Small intestine (tissue), 7 donors: ENCODE results near the gene FXR2. TPM values are rescaled to one million over a fixed set of nuclear protein-coding genes. Genes with fewer than 3 reads are reported as not detected.
"Not testable (repeated sequence)": the region's sequence is repeated elsewhere in the genome, so short reads cannot be mapped to it uniquely, and the experiment has no call there.

ENCODE experiments used
- DNase-seq, 2 donors: peaks; one replicate each; pipeline versions ENCODE4 v3.0.0 to v3.0.0-alpha.2; 2013
- FAIRE-seq: peaks from 2 replicates; lab custom pipeline; 2012; peaks lifted over from hg19 to GRCh38; lab: Jason Lieb, UNC
- H3K27ac ChIP-seq, 3 donors: one replicate each; pipeline ENCODE4 v1.5.1; 2013; ENCODE audit warnings: low read length in 2 of 3, mild to moderate bottlenecking in 2 of 3, control low read depth in 1 of 3, inconsistent platforms in 1 of 3, low read depth in 1 of 3, moderate library complexity in 1 of 3
- H3K27me3 ChIP-seq, 3 donors: one replicate each; pipeline ENCODE4 v1.6.1; 2013; ENCODE audit warnings: low read length in 3 of 3, inconsistent platforms in 1 of 3; ENCODE audit not compliant: control insufficient read depth in 3 of 3, insufficient read depth in 3 of 3
- H3K36me3 ChIP-seq, 3 donors: one replicate each; pipeline ENCODE4 v1.6.1; 2013; ENCODE audit warnings: low read length in 3 of 3, inconsistent platforms in 1 of 3, low read depth in 1 of 3, mild to moderate bottlenecking in 1 of 3, moderate library complexity in 1 of 3; ENCODE audit not compliant: control insufficient read depth in 3 of 3, insufficient read depth in 2 of 3
- H3K4me1 ChIP-seq, 3 donors: one replicate each; pipeline ENCODE4 v1.6.1; 2013; ENCODE audit warnings: low read length in 2 of 3, inconsistent platforms in 1 of 3, low read depth in 1 of 3, mild to moderate bottlenecking in 1 of 3, moderate library complexity in 1 of 3; ENCODE audit not compliant: control insufficient read depth in 3 of 3, insufficient read depth in 2 of 3
- H3K4me3 ChIP-seq, 3 donors: one replicate each; pipeline ENCODE4 v1.5.1; 2013; ENCODE audit warnings: low read length in 3 of 3, control low read depth in 1 of 3, inconsistent platforms in 1 of 3, low read depth in 1 of 3, mild to moderate bottlenecking in 1 of 3, moderate library complexity in 1 of 3
- H3K9me3 ChIP-seq, 2 donors: one replicate each; pipeline ENCODE4 v1.6.1; 2013; ENCODE audit warnings: low read depth in 1 of 2, low read length in 1 of 2; ENCODE audit not compliant: control insufficient read depth in 2 of 2, insufficient read depth in 1 of 2
- WGBS, 3 donors: extraction: QIAGEN DNeasy Blood & Tissue Kit; methylation state at CpG; one replicate each; pipeline ENCODE4 v1.1.7; 2013; 5-methylcytosine and 5-hydroxymethylcytosine counted together
- polyA plus RNA-seq, 4 donors: library from polyadenylated mRNA; stranded (reverse) in 3 of 4; unstranded in 1 of 4; fragments of 200-250 nt in 3 of 4; fragments of 120-200 nt in 1 of 4; gene quantifications; one replicate each; pipeline versions ENCODE4 v1.2.1 to v1.2.3, GENCODE V29; 2013
- donor health status: healthy with polysubstance abuse.
- donor health status: control.
- donor health status: control.
- donor health status: Bipolar disorder and iron deficiency.
- donor health status: healthy.

The FXR2 gene
- polyA plus RNA-seq, 4 donors, result 25.1 to 41.1 (median 30.9) TPM

DNA sequence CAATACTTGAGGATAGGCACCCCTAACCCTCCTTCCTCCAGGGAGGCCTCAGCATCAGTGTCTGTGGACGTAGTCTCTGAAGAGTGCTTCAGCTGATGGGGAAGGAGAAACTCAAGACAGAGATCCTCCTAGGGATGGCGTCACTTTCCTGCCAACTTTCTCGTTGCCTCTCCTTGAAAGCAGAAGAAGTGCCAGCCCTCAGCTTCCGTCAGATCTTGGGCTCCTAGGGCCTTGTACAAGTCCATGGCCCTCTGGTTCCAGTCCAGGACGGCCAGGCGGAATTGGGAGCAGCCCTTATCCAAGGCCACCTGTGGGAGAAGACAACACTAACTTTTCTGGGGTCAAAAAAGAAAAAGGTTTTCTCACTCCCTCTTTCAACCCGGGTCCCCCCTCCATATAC, 11.6 kb upstream of the FXR2 start:
- no peak for FAIRE-seq
- peak overlapping the region in 2 of 3 donors; percentile 97 for H3K4me3 ChIP-seq

DNA sequence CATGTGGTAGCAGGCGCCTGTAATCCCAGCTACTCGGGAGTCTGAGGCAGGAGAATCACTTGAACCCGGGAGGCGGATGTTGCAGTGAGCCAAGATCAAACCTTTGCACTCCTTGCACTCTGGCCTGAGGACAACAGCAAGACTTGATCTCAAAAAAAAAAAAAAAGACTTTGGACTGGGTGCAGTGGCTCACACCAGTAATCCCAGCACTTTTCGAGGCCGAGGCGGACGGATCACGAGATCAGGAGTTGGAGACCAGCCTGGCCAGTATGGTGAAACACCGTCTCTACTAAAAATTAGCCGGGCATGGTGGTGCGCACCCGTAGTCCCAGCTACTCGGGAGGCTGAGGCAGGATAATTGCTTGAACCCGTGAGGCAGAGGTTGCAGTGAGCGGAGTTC, 11.1 kb upstream of the FXR2 start:
- not testable (repeated sequence) for H3K27me3 ChIP-seq, FAIRE-seq, H3K9me3 ChIP-seq
- Histone ChIP-seq H3K4me3 (peak overlapping the region in 1 of 3 donors; percentile 97), H3K36me3 (peaks cover 0 to 25% (median 0%) of the 10 kb centered on the region in 3 donors), H3K4me1 (peaks cover 0 to 29% (median 2%) of the 10 kb centered on the region in 3 donors), H3K27ac (peak overlapping the region; percentile 59 to 99 (median 95))
- 44 to 77% (median 61%) methylated on average over 16 of the region's 16 CpGs for WGBS, 3 donors
- peak; percentile 72 to 91 for DNase-seq

More for the DNA sequence above, 11.6 kb upstream of the FXR2 start:
- 68 to 80% (median 69%) methylated on average over 7 of the region's 7 CpGs for WGBS, 3 donors
- H3K27ac ChIP-seq, result peak overlapping the region; percentile 59 to 99 (median 95)
- DNase-seq, result peak in 1 of 2 donors; percentile 35
- no peaks in the 10 kb centered on the region for H3K27me3 ChIP-seq
- no peaks in the 10 kb centered on the region for H3K9me3 ChIP-seq
- H3K4me1 ChIP-seq, result peaks cover 0 to 34% (median 5%) of the 10 kb centered on the region in 3 donors
- peaks cover 0 to 25% (median 0%) of the 10 kb centered on the region in 3 donors for H3K36me3 ChIP-seq

DNA sequence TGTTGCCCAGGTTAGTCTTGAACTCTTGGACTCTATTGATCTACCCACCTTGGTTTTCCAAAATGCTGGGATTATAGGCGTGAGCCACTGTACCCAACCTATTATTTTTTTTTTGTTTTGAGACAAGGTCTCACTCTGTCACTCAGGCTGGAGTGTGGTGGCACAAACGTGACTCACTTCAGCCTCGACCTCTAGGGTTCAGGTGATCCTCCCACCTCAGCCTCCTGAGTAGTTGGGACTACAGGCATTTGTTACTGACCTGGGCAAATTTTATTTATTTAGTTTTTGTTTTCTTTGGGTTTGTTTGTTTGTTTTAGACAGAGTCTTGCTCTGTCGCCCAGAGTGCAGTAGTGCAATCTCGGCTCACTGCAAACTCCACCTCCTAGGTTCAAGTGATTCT, 9.0 kb upstream of the FXR2 start:
- no peaks in the 10 kb centered on the region for H3K9me3 ChIP-seq
- FAIRE-seq (no peak), DNase-seq (no peak)
- no peak overlapping the region for H3K27ac ChIP-seq
- no peaks in the 10 kb centered on the region for H3K27me3 ChIP-seq
- H3K4me1 ChIP-seq, result peaks cover 0 to 11% (median 0%) of the 10 kb centered on the region in 3 donors
- peaks cover 0 to 25% (median 0%) of the 10 kb centered on the region in 3 donors for H3K36me3 ChIP-seq
- WGBS, 3 donors, result 69 to 83% (median 78%) methylated on average over 5 of the region's 5 CpGs
- H3K4me3 ChIP-seq, result no peak overlapping the region

DNA sequence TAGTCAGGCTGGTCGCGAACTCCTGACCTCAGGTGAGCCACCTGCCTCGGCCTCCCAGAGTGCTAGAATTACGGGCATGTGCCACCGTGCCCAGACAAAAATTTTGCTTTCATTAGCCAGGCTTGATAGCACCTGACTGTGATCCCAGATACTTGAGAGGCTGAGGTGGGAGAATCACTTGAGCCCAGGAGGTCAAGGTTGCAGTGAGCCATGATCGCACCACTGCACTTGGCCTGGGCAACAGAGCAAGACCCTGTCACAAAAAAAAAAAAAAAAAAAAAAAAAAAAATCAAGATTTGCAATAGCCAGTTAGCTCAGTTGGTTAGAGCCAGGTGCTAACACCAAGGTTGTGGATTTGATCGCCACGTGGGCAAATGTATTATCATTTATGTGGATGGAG, 6.1 kb upstream of the FXR2 start:
- WGBS, 3 donors, result 81 to 93% (median 86%) methylated on average over 8 of the region's 8 CpGs
- Histone ChIP-seq H3K36me3 (peaks cover 0 to 12% (median 0%) of the 10 kb centered on the region in 3 donors), H3K9me3 (no peaks in the 10 kb centered on the region), H3K4me1 (no peaks in the 10 kb centered on the region), H3K4me3 (no peak overlapping the region), H3K27ac (no peak overlapping the region), H3K27me3 (no peaks in the 10 kb centered on the region)
- FAIRE-seq, result no peak
- no peak for DNase-seq

DNA sequence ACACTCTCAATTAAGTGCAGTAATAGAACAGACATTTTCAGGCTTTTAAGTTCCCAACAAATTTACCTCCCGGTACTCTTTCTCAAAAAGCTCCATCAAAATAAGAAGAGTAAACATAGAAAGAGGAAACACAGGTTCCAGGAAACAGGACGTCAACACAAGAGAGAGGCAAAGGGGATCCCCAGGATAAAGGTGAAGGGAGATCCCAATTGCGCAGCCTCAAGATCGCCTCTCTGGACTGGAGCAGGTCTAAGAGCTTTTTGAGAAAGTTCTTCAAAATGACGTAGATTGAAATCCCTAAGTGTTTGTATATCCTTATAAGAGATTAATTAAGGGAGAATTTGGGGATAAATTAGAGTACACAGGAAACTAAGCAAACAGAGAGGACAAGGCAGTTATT, 3.9 kb upstream of the FXR2 start:
- Histone ChIP-seq H3K4me1 (peaks cover 0 to 3% (median 2%) of the 10 kb centered on the region in 3 donors), H3K36me3 (no peaks in the 10 kb centered on the region), H3K27me3 (no peaks in the 10 kb centered on the region), H3K4me3 (no peak overlapping the region), H3K27ac (no peak overlapping the region), H3K9me3 (no peaks in the 10 kb centered on the region)
- FAIRE-seq (no peak), DNase-seq (no peak)
- WGBS, 3 donors, result 72 to 74% (median 74%) methylated on average over 5 of the region's 5 CpGs

DNA sequence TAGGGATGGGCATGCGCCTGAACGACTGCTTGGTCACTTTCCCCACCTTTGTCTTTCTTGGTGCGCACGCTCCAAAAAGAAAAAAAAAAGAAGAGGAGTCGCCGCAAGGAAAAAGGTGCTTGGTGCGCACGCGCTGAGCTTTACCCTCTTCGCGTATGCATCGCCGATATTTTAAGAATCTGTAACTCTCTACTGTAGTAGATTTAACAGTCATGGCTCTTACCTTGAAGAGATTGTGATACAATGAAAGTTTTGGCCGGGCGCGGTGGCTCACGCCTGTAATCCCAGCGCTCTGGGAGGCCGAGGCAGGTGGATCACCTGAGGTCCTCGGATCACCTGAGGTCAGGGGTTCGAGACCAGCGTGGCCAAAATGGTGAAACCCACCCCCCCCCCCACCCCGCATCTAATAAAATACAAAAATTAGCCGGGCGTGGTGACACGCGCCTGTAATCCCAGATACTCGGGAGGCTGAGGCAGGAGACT, 609 bp upstream of the FXR2 start:
- Histone ChIP-seq H3K36me3 (peaks cover 0 to 9% (median under 1%) of the 10 kb centered on the region in 3 donors), H3K27me3 (no peaks in the 10 kb centered on the region), H3K4me1 (peaks cover 7 to 15% (median 11%) of the 10 kb centered on the region in 3 donors), H3K9me3 (no peaks in the 10 kb centered on the region), H3K27ac (peak overlapping the region; percentile 43 to 82 (median 78)), H3K4me3 (peak overlapping the region in 2 of 3 donors; percentile 16 to 45)
- FAIRE-seq (no peak), DNase-seq (no peak)
- WGBS, 3 donors, result 3 to 5% (median 4%) methylated on average over 28 of the region's 28 CpGs

DNA sequence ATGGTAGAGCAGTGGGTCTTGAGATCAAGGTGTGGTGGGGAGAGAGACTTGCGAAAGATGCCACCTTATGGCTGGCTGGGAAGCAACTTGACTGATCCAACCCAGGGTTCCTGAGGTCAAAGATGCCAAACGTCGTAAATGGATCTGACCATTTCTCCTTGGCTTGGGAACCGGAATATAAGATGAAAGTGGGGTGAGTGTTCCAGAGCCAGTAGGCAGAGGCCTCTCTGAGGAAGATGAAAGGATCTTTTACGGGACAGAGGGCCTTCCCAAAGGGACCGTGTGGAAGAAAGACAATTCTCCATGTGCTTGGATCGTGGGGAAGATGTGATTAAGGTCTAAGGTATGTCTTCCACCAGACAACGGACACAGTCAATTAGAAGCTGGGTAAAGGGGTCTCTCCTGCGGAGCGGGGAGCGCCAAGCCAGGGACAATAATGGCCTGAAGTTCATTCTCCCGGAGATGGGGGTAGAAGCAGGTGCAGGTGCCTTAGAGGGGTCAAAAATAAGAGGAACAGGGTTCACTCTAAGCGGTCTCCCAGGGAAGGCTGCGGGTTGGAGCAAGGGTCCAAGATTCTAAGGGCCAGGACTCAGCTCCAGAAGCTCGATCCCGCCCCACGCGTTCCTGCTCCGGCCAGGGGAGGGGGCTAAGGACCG, 800 bp downstream of the FXR2 start:
- Histone ChIP-seq H3K4me3 (peak overlapping the region; percentile 59 to 93 (median 87)), H3K9me3 (no peaks in the 10 kb centered on the region), H3K36me3 (peaks cover 0 to 9% (median 2%) of the 10 kb centered on the region in 3 donors), H3K27me3 (no peaks in the 10 kb centered on the region), H3K4me1 (peaks cover 7 to 15% (median 11%) of the 10 kb centered on the region in 3 donors), H3K27ac (peak overlapping the region; percentile 71 to 79 (median 78))
- DNase-seq, result peak; percentile 48 to 52
- 3 to 7% (median 5%) methylated on average over 19 to 20 of the region's 20 CpGs for WGBS, 3 donors
- no peak for FAIRE-seq

DNA sequence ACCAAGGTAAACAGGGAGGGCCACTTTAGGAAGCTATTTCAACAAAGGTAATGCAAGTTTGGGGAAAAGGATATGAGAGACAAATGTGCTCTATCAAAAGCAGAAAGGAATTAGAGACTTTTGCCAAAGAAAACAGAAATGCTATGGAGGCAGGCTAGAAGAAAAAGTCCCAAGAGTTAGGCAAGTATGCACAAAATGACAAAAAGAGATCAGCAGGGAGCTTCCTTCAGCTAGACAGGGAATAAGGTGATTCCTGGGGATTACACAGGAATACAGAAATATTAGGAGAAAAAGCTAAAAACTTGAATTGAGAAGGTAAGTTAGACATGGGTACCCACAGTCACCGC, 2.4 kb downstream of the FXR2 start:
- WGBS, 3 donors, result 94 to 100% (median 96%) methylated on average over 1 of the region's 1 CpG
- DNase-seq, result no peak
- no peaks in the 10 kb centered on the region for H3K9me3 ChIP-seq
- FAIRE-seq, result no peak
- H3K4me3 ChIP-seq, result no peak overlapping the region
- peaks cover 0 to 19% (median 2%) of the 10 kb centered on the region in 3 donors for H3K36me3 ChIP-seq
- no peaks in the 10 kb centered on the region for H3K27me3 ChIP-seq
- H3K4me1 ChIP-seq, result peaks cover 7 to 15% (median 11%) of the 10 kb centered on the region in 3 donors
- H3K27ac ChIP-seq, result no peak overlapping the region
